HCT116 (cell line): ENCODE results near the gene MRPL33.

Source experiments
- POLR2A ChIP-seq: IDR thresholded peaks from 2 replicates; pipeline ENCODE4 v1.7.0; 2011; ENCODE audit warnings: borderline replicate concordance; ENCODE audit not compliant: insufficient read depth, insufficient read length; ENCODE audit errors: extremely low read depth
- POLR2AphosphoS5 ChIP-seq: IDR thresholded peaks from 2 replicates; pipeline ENCODE4 v1.6.1; 2011; ENCODE audit warnings: mild to moderate bottlenecking, low read depth, low read length, moderate library complexity

DNA sequence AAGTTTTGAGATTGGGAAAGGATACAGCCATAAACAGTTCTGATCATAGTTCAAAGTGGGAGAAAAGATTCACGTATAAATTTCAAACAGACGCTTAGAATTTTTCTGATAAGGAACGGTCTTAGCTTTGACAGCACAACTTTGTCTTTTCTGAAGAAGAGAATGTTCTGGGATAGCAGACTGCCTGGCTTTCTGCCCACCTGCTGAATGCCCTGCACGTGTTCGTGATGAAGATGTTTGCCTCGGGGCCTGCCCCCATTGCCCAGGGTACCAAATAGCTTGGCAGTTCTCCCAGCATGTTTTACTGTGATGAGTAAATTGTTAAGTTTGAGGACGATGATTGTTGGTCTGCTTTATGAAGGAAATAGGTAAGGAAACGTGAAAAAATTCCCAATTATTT, 4.6 kb downstream of the MRPL33 start:
- TF ChIP-seq POLR2AphosphoS5: no peak
- TF ChIP-seq POLR2A: no peak
